ENCODE data around the gene NKX6-1.

DNA sequence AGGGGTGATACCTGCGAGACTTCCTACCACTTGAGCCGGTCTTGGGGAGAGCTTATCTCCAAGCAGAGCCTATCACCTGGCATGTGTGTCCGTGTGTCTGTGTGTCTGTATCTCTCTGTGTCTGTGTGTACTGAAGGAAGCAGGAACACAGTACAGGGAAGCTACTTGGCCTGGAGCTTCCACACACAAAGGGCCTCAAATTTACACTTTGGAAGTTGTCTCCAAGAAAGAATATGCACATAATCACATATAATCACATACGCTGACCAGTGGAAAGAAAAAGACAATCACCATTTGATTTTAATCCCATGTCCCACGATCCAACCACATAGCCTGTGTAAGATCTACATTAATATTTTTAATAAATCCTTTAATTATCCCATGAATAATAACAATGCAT, 13.2 kb upstream of the NKX6-1 start:
- TF ChIP-seq NFRKB (IDR thresholded peaks at IDR 0.05) (no peak), FOXK2 (IDR thresholded peaks at IDR 0.05) (no peak), FOXA1 (IDR thresholded peaks at IDR 0.05) (no peak), HDGF (IDR thresholded peaks at IDR 0.05; ENCODE audit: borderline replicate concordance) (no peak), BHLHE40 (IDR thresholded peaks at IDR 0.05; ENCODE audit: borderline replicate concordance) (no peak), FOXM1 (IDR thresholded peaks at IDR 0.05; ENCODE audit: borderline replicate concordance) (no peak), ARNT (IDR thresholded peaks at IDR 0.05) (no peak), SP1 (IDR thresholded peaks at IDR 0.05) (no peak), SUZ12 (IDR thresholded peaks at IDR 0.05) (no peak), ELF4 (IDR thresholded peaks at IDR 0.05) (no peak), TARDBP (IDR thresholded peaks at IDR 0.05) (no peak)
- TF ChIP-seq, protein P1, sequence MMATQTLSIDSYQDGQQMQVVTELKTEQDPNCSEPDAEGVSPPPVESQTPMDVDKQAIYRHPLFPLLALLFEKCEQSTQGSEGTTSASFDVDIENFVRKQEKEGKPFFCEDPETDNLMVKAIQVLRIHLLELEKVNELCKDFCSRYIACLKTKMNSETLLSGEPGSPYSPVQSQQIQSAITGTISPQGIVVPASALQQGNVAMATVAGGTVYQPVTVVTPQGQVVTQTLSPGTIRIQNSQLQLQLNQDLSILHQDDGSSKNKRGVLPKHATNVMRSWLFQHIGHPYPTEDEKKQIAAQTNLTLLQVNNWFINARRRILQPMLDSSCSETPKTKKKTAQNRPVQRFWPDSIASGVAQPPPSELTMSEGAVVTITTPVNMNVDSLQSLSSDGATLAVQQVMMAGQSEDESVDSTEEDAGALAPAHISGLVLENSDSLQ (IDR thresholded peaks at IDR 0.05): no peak
